HG02884 (cell line): Measurements from ENCODE around the gene SH2D3C.

ENCODE experiments used
- ATAC-seq: cut with Tn5 transposase; IDR thresholded peaks from one replicate; pipeline ENCODE4 v1.9.1; 2021; ENCODE audit warnings: mild to moderate bottlenecking, moderate library complexity; ENCODE audit not compliant: unreplicated experiment

SH2D3C gene

DNA sequence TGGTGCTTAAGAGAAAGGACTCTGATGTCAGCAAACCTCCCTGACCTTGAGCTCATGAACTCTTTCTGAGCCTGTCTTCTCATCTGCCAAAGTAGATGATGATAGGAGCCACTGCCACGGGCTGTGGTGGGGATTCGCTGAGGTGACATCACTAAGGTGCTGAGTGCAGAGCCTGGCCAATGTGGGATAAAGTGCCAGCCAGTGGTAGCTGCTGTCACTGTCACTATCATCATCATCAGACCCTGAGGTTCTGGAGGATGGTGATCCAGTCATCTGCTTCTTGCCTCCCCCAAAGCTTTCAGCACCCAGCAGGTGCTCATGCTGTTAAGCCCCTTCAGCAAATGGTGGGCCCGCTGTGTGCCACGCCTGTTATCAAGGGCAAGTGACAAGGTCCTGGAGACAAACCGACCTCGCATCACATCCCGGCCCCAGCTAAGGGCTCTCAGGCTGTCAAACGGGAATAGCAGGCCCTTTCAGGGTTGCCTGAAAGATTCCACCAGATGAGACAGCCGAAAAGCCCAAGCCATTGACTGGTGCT, 30.6 kb upstream of the SH2D3C start:
- no peak for ATAC-seq

DNA sequence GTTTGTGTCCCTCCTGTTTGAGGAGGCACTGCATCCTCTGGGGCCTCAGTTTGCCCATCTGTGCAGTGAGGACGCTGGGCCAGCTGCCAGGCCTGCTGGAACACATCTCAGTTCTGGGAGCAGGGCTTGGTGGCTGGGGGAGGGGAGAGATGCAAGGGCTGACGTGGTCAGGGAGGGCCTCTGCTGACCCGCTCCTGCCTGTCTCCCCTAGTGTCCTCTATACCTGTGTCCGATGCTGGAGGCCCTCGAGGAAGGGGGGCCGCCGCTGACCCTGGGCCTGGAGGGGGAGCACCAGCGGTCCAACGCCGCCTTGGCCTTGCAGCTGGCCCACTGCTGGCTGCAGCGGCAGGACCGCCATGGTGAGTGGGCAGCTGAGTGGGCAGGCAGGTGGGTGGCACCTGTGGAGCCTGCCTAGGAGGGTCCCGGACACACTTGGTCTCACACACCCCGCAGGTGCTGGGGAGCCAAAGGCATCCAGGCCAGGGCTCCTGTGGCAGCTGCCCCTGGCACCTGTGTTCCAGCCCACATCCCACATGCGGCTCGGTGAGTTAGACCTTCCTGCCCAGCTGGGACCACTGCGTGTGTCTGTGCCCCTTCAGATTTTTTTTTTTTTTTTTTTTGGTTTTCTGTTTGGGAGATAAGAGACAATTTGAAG, 30.0 kb upstream of the SH2D3C start:
- no peak for ATAC-seq

DNA sequence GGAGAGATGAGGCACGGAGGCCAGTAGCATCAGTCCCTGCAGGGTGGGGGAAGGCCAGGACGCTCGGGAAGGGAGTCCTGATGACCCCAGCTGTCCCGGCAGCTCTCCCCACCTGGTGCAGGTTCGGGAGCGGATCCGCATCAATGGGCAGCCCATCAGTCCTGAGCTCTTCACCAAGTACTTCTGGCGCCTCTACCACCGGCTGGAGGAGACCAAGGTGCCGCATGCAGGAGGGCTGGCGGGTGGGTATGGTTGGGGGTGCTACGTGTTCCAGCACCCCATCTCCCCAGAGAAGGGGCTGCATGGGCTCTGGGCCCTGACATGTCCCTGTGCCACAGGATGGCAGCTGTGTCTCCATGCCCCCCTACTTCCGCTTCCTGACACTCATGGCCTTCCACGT, 28.4 kb upstream of the SH2D3C start:
- no peak for ATAC-seq

DNA sequence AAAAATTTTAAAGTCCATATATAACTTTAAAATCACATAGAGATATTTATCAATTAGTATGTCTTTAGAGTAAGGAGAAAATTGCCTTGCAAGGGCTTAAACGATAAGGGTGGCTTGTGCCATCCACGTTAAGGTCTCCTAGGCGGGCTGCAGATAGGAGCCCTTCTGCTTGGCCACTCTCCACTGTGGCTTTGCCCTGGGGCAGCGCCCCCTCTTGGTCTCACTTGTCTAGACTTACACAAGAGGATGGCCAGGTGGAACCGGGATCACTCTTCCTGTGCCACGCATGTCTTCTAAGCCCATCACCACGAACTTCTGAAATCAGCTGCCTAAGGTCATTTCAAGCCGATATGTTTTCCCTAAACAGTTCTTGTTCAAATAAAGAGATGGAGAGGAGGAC, 27.2 kb upstream of the SH2D3C start:
- no peak for ATAC-seq

DNA sequence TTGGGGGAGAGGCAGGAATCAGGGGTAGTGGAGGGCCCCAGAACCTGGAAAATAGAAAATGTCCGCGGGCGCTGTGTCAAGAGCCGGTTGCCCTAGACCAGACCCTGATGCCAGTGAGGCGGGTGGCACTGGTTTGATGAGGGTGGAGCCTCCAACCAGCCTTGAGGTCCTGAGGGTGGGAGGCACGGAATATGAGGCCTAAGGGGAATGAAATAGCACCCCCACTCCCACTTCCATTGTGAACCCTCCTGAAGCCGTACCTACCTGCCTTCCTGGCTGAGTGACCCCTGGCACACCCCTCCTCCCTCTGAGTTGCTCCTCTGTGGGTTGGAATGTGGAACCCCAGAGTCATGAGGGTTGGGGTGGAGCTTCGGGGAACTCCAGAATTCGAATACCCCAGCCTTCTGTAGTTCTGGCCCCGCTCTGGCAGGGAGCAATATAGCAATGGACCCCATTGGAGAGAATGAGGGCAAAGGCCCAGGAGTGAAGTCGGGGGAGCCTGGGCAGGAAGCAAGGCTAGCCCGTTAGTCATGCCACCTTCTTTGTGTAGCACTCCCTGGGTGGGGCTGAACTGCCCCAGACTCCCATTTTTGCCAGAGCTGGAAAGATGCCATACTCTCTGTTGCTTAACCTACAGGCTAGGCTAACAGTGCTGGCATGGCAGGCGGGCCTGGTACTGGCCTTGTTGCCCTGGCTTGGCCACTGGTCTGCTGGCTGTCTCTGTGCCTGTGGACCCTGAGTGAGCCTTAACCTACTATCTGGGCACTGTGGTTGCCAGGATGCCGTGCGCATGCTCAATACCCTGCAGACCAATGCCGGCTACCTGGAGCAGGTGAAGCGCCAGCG, 25.3 kb upstream of the SH2D3C start:
- no peak for ATAC-seq

DNA sequence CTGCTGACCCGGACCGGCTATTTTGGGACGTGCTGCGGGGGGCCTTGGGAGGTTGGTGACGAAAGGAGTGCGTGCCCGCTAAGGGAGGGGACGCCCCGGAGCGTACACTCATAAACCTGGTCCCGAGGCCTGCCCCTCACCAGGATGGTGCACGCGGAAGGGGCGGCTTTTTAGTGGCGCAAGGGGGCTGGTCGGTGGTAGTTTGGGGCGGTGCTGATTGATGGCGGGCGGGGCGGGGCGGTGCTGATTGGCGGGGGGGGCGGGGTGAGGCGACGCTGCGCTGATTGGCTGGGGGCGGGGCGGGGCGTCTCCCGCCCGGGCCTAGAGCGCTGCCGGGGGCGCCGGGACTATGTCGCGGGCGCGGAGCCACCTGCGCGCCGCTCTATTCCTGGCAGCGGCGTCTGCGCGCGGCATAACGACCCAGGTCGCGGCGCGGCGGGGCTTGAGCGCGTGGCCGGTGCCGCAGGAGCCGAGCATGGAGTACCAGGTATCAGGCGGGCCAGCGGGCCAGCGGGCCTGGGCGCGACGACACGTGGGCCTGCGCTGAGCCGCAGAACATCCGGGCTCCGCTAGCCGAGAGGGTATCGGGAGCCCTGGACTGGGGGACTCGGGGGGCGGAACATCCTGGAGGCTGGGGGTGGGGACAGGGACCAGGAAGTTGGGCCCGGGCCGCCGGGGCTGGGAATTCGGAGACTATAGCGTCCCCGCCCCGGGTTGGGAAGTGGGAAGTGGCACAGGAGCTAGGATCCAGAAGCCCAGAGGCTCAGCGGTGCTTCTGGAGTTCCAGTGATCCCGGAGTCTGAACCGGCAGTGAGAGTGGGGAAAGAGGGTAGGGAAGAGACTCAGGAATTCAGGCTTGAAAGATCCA, 24.3 kb upstream of the SH2D3C start, which contains the start of gene FPGS:
FPGS (plus strand) TSS at position 307 of the 868 bp plus-strand sequence; CDS start at position 350, 43 bp downstream.
- peak; percentile 76 for ATAC-seq

DNA sequence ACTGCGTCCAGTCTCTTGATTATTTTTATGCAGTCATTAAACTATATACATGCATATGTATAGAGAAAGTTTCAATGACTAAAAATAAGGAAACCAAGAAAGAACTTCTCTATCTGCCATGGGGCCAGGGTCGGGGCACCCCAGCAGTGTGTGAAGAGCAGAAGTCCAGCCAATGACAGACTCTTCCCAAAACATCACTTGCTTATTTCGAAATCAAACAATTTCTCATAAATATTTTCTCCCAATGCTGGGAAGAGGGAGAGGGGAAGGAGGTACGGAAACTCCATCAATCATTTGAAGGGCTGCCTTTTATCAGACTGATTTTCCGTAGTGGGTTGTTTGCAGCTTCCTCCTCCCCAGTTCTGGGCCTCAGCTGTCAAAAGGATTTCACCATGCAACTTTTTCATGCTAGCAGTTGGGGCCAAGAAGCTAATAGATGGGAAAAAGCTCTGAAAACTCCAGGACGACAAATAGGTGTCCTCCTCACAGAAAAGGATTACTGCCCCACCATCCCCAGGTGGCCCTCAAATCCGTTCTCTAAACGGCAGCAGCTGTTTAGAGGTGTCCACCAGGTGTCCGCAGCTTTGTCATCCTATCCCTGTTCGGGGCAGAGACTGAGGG, 23.6 kb upstream of the SH2D3C start:
- ATAC-seq, result no peak

DNA sequence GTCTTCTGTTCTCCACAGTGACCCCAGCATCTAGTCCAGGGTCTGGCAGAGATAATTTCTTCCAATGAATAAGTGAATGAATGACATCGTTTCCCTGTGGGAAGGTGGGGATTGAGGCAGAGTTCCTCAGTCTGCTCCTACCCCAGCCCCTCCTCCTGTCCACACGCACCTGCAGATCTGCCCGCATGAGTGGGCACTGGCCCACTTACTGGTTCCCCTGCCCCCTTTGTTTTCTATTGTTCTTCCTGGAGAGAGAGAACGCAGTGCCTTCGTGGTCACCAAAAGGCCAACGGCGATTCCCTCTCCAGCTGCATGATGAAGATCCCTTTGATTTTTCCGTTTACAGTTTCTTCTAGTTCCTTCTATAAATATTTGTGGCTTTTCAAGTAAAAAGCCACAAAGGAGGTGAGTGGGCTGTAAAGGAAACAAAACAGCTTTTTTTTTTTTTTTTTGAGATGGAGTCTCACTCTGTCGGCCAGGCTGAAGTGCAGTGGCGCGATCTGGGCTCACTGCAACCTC, 18.4 kb upstream of the SH2D3C start:
- no peak for ATAC-seq

DNA sequence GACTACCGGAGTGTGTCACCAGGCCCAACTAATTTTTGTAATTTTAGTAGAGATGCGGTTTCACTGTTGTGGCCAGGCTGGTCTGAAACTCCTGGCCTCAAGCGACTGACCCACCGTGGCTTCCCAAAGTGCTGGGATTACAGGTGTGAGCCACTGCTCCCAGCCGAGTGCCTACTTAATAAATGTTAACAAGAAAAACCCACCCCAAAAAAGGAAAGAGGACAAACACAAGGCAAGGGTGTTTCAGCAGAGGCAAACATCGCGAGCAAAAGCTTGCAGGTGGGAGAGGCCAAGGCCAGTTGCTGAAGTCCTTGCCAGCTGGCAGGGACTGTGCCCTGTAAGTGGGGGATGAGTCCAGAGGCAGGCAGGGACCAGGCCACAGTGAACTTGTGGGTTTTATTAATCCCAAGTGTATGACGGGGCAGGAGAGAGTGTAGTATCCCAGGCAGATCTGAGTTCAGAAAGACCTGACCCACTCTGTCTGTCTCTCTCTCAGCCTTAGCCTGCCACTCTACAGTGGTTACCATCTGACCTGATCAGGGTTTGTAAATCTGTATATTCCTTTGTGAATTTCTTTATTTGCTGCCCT, 17.9 kb upstream of the SH2D3C start:
- no peak for ATAC-seq

DNA sequence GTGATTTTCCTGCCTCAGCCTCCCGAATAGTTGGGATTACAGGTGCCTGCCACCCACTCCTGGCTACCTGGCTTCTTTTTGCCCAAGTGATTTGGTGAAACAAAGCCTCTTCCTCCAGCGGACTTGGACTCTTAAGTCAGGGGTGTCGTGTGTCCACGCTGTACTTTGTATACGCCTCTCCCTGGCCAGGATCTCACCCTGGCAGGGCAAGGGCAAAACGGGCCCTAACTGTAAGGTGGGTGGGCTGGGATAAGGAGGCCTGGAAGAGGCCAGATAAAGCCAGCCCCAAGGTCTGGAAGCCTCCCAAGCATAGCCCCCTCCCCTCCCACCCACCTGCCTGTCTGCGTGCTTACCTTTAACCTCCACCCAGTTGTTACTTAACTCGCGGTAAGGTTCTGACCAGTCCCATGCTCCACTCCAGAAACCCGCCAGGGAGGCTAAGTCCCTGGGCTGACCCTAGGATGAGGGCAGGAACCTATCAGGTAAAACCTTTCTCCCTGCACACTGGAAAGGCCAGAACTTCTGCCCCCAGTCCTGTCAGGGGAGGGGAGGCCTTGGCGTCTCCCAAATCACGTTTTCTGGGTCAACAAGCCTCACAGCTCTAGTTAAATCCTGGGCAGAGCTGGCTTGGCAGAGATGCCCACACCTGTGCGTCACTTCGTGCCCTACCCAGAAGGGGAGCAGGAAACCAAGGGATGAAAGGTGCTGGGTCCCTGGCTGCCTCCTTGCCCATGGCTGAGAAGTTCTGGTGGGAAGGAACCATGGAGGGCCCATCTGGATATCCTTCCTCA, 15.7 kb upstream of the SH2D3C start:
- ATAC-seq, result no peak

DNA sequence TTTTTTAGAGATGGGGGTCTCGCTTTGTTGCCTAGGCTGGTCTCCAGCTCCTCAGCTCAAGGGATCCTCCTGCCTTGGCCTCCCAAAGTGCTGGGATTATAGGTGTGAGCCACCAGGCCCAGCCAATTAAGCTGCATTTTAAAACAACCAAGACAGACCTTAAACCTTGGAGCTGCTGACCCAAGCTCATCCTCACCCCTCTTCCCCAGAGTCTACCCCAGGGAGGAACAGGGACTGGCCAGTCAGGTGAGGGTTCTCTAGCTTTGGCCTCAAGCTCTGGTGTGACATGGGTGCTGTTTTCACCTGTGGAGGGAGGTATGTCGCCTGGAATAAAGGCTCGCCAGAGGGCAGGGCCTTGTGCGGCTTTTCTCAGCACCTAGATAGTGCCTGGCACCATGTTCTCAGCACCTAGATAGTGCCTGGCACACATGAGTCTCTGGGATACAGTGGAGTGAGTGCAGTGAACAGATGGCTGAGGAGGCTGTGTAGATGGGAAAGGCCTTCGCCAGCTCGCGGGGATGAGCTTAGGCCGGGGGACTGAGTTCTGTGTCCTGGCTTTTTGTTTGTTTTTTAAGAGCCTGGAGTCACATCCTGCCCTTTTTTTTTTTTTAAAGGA, 14.7 kb upstream of the SH2D3C start:
- ATAC-seq, result no peak

DNA sequence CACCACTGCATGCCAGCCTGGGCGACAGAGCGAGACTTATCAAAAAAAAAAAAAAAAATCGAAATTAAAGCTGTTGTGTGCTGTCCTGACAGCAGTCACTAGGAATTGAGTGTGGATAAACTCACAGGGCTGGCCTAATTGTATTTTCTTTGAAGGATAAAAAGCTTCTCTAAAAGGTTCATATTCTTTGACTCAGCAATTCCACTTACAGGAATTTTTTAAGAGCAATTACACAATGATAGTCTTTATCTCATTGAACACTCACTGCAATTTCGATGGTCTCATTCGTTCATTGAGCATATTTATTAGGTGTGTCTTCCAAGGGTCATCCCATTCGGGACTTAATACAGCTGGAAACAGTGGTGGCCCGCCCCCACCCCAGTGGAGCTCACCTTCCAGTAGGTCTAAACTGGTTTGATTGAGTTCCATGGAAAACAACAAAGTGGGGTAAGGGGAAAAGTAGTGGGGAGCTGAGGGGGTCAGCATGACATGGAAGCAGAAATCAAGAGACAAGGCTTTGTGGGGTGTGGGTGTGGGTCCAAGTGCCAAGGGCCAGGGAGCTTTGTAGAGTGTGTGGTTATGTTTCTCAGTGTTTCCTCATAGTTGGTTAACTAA, 14.1 kb upstream of the SH2D3C start:
- no peak for ATAC-seq

DNA sequence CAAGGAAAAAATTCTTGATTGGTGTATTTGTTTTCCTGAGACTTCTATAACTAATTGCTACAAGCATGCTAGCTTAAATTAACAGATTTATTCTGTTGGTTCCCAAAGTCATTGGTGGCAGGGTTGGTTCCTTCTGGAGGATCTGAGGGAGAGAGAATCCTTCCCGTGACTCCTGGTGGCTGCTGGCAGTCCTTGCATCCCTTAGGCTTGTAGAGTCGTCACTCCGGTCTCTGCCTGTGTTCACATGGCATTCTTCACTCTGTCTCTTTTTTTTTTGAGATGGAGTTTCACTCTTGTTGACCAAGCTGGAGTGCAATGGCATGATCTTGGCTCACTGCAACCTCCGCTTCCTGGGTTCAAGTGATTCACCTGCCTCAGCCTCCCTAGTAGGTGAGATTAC, 12.6 kb upstream of the SH2D3C start:
- no peak for ATAC-seq

DNA sequence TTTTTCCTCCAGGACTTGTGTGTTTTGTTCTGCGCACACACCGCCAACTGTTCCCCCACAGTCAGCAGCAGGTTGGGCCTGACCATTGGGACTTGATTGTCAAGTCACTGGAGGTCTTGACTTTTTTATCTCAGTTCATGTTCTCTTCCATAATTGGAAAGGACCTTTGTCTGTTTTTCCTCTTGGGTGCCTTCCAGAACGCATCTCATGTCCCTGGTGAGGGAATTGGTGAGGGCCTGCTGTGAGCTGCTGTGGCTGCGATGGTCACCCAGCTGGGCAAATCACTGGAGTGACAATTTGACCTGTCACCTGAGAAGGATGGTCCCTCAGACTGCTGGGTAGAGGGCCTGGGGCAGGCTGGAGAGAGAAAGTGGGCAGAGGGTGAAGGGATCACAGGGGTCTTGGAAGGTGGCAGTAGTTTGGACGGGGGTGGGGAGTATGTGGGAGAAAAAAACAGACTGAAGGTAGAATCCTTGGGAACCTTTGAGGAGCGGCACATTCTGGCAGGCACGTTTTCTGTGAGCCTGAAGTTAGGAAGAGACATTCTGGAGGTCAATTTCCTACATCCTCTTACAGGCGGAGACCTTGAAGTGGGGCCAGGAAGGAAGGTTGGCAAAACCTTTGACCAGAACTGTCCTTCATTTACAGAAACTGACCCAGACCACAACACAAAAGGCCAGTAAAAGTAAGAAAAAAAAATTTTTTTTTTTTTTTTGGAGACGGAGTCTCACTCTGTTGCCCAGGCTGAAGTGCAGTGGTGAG, 11.8 kb upstream of the SH2D3C start:
- no peak for ATAC-seq

DNA sequence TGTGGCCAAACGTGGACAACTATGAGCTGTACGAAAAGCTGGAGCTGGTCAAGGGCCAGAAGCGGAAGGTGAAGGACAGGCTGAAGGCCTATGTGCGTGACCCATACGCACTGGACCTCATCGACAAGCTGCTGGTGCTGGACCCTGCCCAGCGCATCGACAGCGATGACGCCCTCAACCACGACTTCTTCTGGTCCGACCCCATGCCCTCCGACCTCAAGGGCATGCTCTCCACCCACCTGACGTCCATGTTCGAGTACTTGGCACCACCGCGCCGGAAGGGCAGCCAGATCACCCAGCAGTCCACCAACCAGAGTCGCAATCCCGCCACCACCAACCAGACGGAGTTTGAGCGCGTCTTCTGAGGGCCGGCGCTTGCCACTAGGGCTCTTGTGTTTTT, 10.7 kb upstream of the SH2D3C start:
- no peak for ATAC-seq

DNA sequence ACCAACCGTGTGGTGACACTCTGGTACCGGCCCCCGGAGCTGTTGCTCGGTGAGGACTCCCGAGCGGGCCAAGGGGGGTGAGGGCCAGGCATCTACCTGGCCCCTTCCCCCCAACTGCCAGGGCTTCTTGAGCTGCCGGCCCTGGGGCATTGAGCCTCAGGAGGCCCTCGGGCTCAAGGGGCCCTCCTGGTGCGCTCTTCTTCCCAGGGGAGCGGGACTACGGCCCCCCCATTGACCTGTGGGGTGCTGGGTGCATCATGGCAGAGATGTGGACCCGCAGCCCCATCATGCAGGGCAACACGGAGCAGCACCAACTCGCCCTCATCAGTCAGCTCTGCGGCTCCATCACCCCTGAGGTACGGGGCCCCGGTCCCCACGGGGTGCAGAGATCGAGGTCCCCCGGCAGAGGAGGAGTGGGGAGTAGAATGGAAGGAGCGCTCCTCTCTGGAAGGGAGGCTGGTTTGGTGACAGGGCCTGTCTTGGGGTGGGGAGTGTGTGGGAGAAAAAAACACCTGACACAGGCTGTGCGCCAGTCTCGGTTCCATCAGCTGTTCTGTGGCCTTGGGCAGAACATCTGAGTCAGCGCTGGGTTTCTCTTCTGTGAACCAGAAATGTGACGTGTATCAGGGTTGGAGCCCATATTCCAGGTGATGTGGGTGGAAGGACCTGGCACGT, 10.0 kb upstream of the SH2D3C start:
- ATAC-seq, result no peak

DNA sequence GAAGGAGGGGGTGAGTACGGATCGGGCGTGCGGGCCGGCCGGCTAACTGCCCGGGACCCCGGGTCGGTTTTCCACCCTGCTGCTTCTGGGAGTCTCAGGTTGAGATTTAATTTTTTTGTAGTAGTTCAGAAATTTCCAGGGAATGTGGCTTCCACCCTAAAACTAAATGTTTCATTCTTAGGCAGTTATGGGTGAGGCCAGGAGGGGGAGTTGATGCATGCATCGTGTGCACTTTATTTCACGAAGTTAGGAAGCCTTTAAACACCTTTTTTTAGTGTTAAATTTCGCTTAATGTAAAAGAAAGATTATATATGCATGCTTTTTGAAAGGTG, 8.3 kb upstream of the SH2D3C start:
- ATAC-seq, result no peak
